ENCODE results near the gene RPS14.

DNA sequence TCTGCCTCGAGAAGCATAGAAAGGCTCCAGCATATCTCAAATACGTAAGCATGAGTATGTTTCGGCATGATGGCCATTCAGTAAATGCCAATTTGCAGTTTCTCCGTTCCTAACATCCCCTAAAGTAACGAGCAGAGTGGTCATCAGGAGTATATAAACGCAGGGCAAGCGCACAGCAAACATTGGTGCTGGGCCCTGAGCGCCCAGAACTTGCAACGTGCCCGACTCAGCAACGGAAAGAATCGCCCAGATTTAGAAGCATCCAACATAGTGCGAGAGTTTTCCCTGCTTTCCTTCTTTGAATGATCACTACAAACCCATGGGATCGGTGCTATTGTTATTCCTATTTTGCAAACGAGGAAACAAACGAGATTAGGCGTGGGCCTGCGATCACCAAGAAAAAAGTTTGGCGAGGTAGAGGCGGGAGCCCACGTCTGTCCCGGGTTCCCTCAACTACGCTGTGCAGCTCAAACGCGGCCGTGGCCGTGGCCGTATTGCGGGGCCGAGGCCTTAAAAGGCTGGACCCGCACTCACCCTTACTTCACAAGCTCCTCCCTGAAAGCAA, 505 bp downstream of the RPS14 start:
- no peak for TF ChIP-seq POLR2A (IDR thresholded peaks at IDR 0.05; ENCODE audit: low read depth, low read length)
- no peak for TF ChIP-seq TAF1 (IDR thresholded peaks at IDR 0.05; ENCODE audit: low read depth, low read length)
- TF ChIP-seq POLR2AphosphoS5 (IDR thresholded peaks at IDR 0.05; ENCODE audit: low read depth, low read length), result no peak
- no peak for TF ChIP-seq POU2F2 (IDR thresholded peaks at IDR 0.05; ENCODE audit: low read depth, low read length)
- TF ChIP-seq SPI1 (IDR thresholded peaks at IDR 0.05; ENCODE audit: low read depth, low read length), result no peak

Measured in GM12891 (cell line).